Retina (tissue), 1 donor: ENCODE results near the gene MUSTN1.

Experiments
- DNase-seq: peaks from one replicate; pipeline ENCODE4 v3.0.0-alpha.2; 2016

MUSTN1 gene

GRCh38 chr3:52851348-52851747 is 16.5 kb upstream of the MUSTN1 start:
- peak; percentile 71 for DNase-seq

- no peak for DNase-seq
These were observed 14.8 kb upstream of the MUSTN1 start for GRCh38 chr3:52849656-52850055.

- DNase-seq = no peak
These were observed 13.8 kb upstream of the MUSTN1 start for GRCh38 chr3:52848617-52849016.

- no peak for DNase-seq
These were observed 12.9 kb upstream of the MUSTN1 start for GRCh38 chr3:52847726-52848125.

- DNase-seq = no peak
These were observed 12.4 kb upstream of the MUSTN1 start for GRCh38 chr3:52847241-52847640.

GRCh38 chr3:52846432-52846965 is 11.7 kb upstream of the MUSTN1 start:
- peak; percentile 63 for DNase-seq

- no peak for DNase-seq
These were observed 11.0 kb upstream of the MUSTN1 start for GRCh38 chr3:52845691-52846431.

- DNase-seq = no peak
These were observed 10.3 kb upstream of the MUSTN1 start for GRCh38 chr3:52845157-52845556.

GRCh38 chr3:52844290-52844975 is 9.6 kb upstream of the MUSTN1 start:
- no peak for DNase-seq

GRCh38 chr3:52843881-52844280 is 9.1 kb upstream of the MUSTN1 start:
- no peak for DNase-seq

- no peak for DNase-seq
These were observed 8.5 kb upstream of the MUSTN1 start for GRCh38 chr3:52843108-52843865.

- DNase-seq = no peak
These were observed 7.6 kb upstream of the MUSTN1 start for GRCh38 chr3:52842424-52842823.

GRCh38 chr3:52841981-52842340 is 7.1 kb upstream of the MUSTN1 start:
- DNase-seq = no peak

- no peak for DNase-seq
These were observed 6.6 kb upstream of the MUSTN1 start for GRCh38 chr3:52841211-52841980.

GRCh38 chr3:52839892-52840545 is 5.2 kb upstream of the MUSTN1 start:
- DNase-seq = no peak

- DNase-seq = no peak
These were observed 4.4 kb upstream of the MUSTN1 start for GRCh38 chr3:52839268-52839575.

GRCh38 chr3:52838561-52839267 is 3.9 kb upstream of the MUSTN1 start:
- no peak for DNase-seq

GRCh38 chr3:52836986-52837385 is 2.2 kb upstream of the MUSTN1 start:
- DNase-seq = no peak

GRCh38 chr3:52836471-52836845 is 1.6 kb upstream of the MUSTN1 start:
- no peak for DNase-seq

- no peak for DNase-seq
These were observed 1.1 kb upstream of the MUSTN1 start for GRCh38 chr3:52835766-52836470.

GRCh38 chr3:52833202-52833601 is 1.6 kb downstream of the MUSTN1 start:
- DNase-seq = no peak
